Progenitor cell of endocrine pancreas (in vitro differentiated cells): ENCODE data around the gene HBG2. TPM values are rescaled to one million over a fixed set of nuclear protein-coding genes. Genes with fewer than 3 reads are reported as not detected.
A peak's percentile ranks its signal among the peaks of the same experiment; 100 is the strongest.

Source experiments
- DNase-seq: peaks from one replicate; pipeline ENCODE4 v3.0.0; 2021; ENCODE audit warnings: low spot score; ENCODE audit not compliant: unreplicated experiment
- H3K27ac Mint-ChIP-seq: 2 replicates; pipeline ENCODE4 v1.8.0; 2021; ENCODE audit warnings: mild to moderate bottlenecking, moderate library complexity, mixed read lengths
- H3K27me3 Mint-ChIP-seq: 2 replicates; pipeline ENCODE4 v1.8.0; 2021; ENCODE audit warnings: mixed read lengths
- H3K36me3 Mint-ChIP-seq: 2 replicates; pipeline ENCODE4 v1.8.0; 2022; ENCODE audit warnings: mixed read lengths; ENCODE audit not compliant: insufficient read depth
- H3K4me1 Mint-ChIP-seq: 2 replicates; pipeline ENCODE4 v1.8.0; 2021; ENCODE audit warnings: low read depth, mixed read lengths
- H3K4me3 Mint-ChIP-seq: 2 replicates; pipeline ENCODE4 v1.8.0; 2021; ENCODE audit warnings: low read depth, mild to moderate bottlenecking, moderate library complexity, mixed read lengths
- H3K9me3 Mint-ChIP-seq: 2 replicates; pipeline ENCODE4 v1.8.0; 2021; ENCODE audit warnings: low read depth, mixed read lengths
- CTCF ChIP-seq: fragments of 200-600 bp; sonication (generic); IDR thresholded peaks from one replicate; pipeline ENCODE4 v1.5.0; 2021; ENCODE audit warnings: antibody characterized with exemption, mild to moderate bottlenecking; ENCODE audit not compliant: unreplicated experiment
- total RNA-seq: library from RNA; stranded (reverse); gene quantifications from 2 replicates; pipeline ENCODE4 v1.2.1, GENCODE V29; 2021

The HBG2 gene
- total RNA-seq, 1 donor from 2014 or later, result not detected

- no peaks in the 10 kb centered on the region for H3K4me1 Mint-ChIP-seq
- no peak for DNase-seq
- H3K27ac Mint-ChIP-seq, result no peak overlapping the region
- H3K4me3 Mint-ChIP-seq, result no peak overlapping the region
- H3K27me3 Mint-ChIP-seq, result no peaks in the 10 kb centered on the region
- H3K36me3 Mint-ChIP-seq, result no peaks in the 10 kb centered on the region
- no peak for TF ChIP-seq CTCF
- peaks cover 5% of the 10 kb centered on the region for H3K9me3 Mint-ChIP-seq
These were observed 29.8 kb downstream of the HBG2 start for GRCh38 chr11:5224538-5225479.

- Mint-ChIP-seq H3K4me3 (no peak overlapping the region), H3K27ac (no peak overlapping the region), H3K36me3 (no peaks in the 10 kb centered on the region), H3K4me1 (no peaks in the 10 kb centered on the region), H3K9me3 (peaks cover 11% of the 10 kb centered on the region), H3K27me3 (no peaks in the 10 kb centered on the region)
- no peak for TF ChIP-seq CTCF
- DNase-seq, result no peak
These were observed 30.9 kb downstream of the HBG2 start for GRCh38 chr11:5223686-5224085.

- no peaks in the 10 kb centered on the region for H3K4me1 Mint-ChIP-seq
- no peak for DNase-seq
- no peak overlapping the region for H3K27ac Mint-ChIP-seq
- H3K4me3 Mint-ChIP-seq, result no peak overlapping the region
- peaks cover 13% of the 10 kb centered on the region for H3K9me3 Mint-ChIP-seq
- H3K36me3 Mint-ChIP-seq, result no peaks in the 10 kb centered on the region
- H3K27me3 Mint-ChIP-seq, result no peaks in the 10 kb centered on the region
- TF ChIP-seq CTCF, result no peak
These were observed 31.4 kb downstream of the HBG2 start for GRCh38 chr11:5223146-5223545.

- Mint-ChIP-seq H3K27ac (no peak overlapping the region), H3K36me3 (no peaks in the 10 kb centered on the region), H3K4me3 (no peak overlapping the region), H3K9me3 (peaks cover 5% of the 10 kb centered on the region), H3K4me1 (no peaks in the 10 kb centered on the region), H3K27me3 (no peaks in the 10 kb centered on the region)
- no peak for TF ChIP-seq CTCF
- no peak for DNase-seq
These were observed 44.1 kb downstream of the HBG2 start for GRCh38 chr11:5210376-5210885.

GRCh38 chr11:5204787-5205186 is 49.8 kb downstream of the HBG2 start:
- Mint-ChIP-seq H3K4me1 (no peaks in the 10 kb centered on the region), H3K36me3 (no peaks in the 10 kb centered on the region), H3K27ac (no peak overlapping the region), H3K27me3 (no peaks in the 10 kb centered on the region), H3K9me3 (no peaks in the 10 kb centered on the region), H3K4me3 (no peak overlapping the region)
- peak; percentile 66 for TF ChIP-seq CTCF
- DNase-seq, result no peak
